Esophagus squamous epithelium (tissue), 4 donors: ENCODE results near the gene CCNYL1.

Experiments
- CTCF ChIP-seq, 6 experiments: fragments of 450-650 bp in 4 of 6; fragments of 200-600 bp in 2 of 6; sonication (generic) in 2 of 6; IDR thresholded peaks; one replicate each; pipeline ENCODE4 v1.5.1; 2016 to 2019; ENCODE audit warnings: antibody characterized with exemption in 6 of 6, mild to moderate bottlenecking in 4 of 6, moderate library complexity in 4 of 6
- POLR2A ChIP-seq, 4 donors: fragments of 450-650 bp; IDR thresholded peaks; one replicate each; pipeline ENCODE4 v1.6.1; 2017; ENCODE audit warnings: antibody characterized with exemption in 4 of 4, mild to moderate bottlenecking in 4 of 4, moderate library complexity in 3 of 4

- no peak for TF ChIP-seq CTCF (IDR thresholded peaks at IDR 0.05)
- TF ChIP-seq POLR2A (IDR thresholded peaks at IDR 0.05) = no peak
Observed at GRCh38 chr2:207768866-207769596, 57.6 kb downstream of the CCNYL1 start.
